Activated CD8-positive, alpha-beta memory T cell treated with anti-CD3 and anti-CD28 coated beads, Interleukin-2, amount 50 U/mL, for 1 hour (primary cell): ENCODE measurements around the gene MYZAP.

Source experiments
- DNase-seq: peaks from one replicate; pipeline ENCODE4 v3.0.0-alpha.2; 2020; ENCODE audit errors: extremely low read depth

MYZAP gene

GRCh38 chr15:57562196-57562769, 29.4 kb upstream of the MYZAP start:
- DNase-seq: no peak

GRCh38 chr15:57563416-57563815, 28.3 kb upstream of the MYZAP start:
- DNase-seq: no peak

GRCh38 chr15:57565311-57565710, 26.4 kb upstream of the MYZAP start:
- DNase-seq: no peak

- no peak for DNase-seq
Observed at GRCh38 chr15:57566834-57567233, 24.9 kb upstream of the MYZAP start.

- DNase-seq: no peak
Observed at GRCh38 chr15:57567891-57568290, 23.8 kb upstream of the MYZAP start.

GRCh38 chr15:57568299-57568698, 23.4 kb upstream of the MYZAP start:
- no peak for DNase-seq

- DNase-seq: no peak
Observed at GRCh38 chr15:57570340-57570739, 21.4 kb upstream of the MYZAP start.

- no peak for DNase-seq
Observed at GRCh38 chr15:57570994-57571393, 20.7 kb upstream of the MYZAP start.

GRCh38 chr15:57571725-57572124, 20.0 kb upstream of the MYZAP start:
- DNase-seq: no peak

GRCh38 chr15:57572468-57572867, 19.2 kb upstream of the MYZAP start:
- DNase-seq: no peak

- DNase-seq: no peak
Observed at GRCh38 chr15:57573151-57573550, 18.6 kb upstream of the MYZAP start.

- no peak for DNase-seq
Observed at GRCh38 chr15:57575363-57575762, 16.3 kb upstream of the MYZAP start.

- no peak for DNase-seq
Observed at GRCh38 chr15:57578288-57578900, 13.3 kb upstream of the MYZAP start.

- no peak for DNase-seq
Observed at GRCh38 chr15:57580428-57580827, 11.3 kb upstream of the MYZAP start.

GRCh38 chr15:57580866-57581265, 10.8 kb upstream of the MYZAP start:
- no peak for DNase-seq

- no peak for DNase-seq
Observed at GRCh38 chr15:57582090-57582489, 9.6 kb upstream of the MYZAP start.

GRCh38 chr15:57583282-57583681, 8.4 kb upstream of the MYZAP start:
- no peak for DNase-seq

GRCh38 chr15:57583720-57584119, 8.0 kb upstream of the MYZAP start:
- DNase-seq: no peak

- no peak for DNase-seq
Observed at GRCh38 chr15:57586661-57587424, 4.9 kb upstream of the MYZAP start.

- no peak for DNase-seq
Observed at GRCh38 chr15:57589281-57589680, 2.4 kb upstream of the MYZAP start.

- DNase-seq: no peak
Observed at GRCh38 chr15:57589754-57590153, 1.9 kb upstream of the MYZAP start.

- DNase-seq: no peak
Observed at GRCh38 chr15:57591237-57591821, 375 bp upstream of the MYZAP start.

GRCh38 chr15:57592426-57592825, 722 bp downstream of the MYZAP start:
- DNase-seq: no peak
